ENCODE measurements around the gene NAAA. TPM values are rescaled to one million over a fixed set of nuclear protein-coding genes. Genes with fewer than 3 reads are reported as not detected.
"Not testable (repeated sequence)": the region's sequence is repeated elsewhere in the genome, so short reads cannot be mapped to it uniquely, and the experiment has no call there.

Gene NAAA
- total RNA-seq, result 10 to 100 TPM in 2 of 8 experiments, 1 to 10 TPM in 6; 2.7 to 54.6 (median 9.0) TPM

GRCh38 chr4:75940692-75941253 lies at the start of gene NAAA:
NAAA (minus strand) TSS chr4:75941013; CDS start chr4:75940949, 64 bp downstream.
- peak; percentile 76 to 86 (median 83) for ATAC-seq (replicated peaks in 6 of 8)
- 0 to 3% methylated on average over 5 to 7 of the region's 66 CpGs; no CpG with 5 or more reads in 8 of the 10 experiments for WGBS, 10 experiments
- in situ Hi-C loops (cut with MboI; ENCODE audit: low pct_unique_long_range_greater_than_20kb in 2 of 9, low sequenced_read_pairs in 9 of 9, unreplicated experiment in 9 of 9), result no loop called here
- Histone ChIP-seq H3K27ac (peak within 1 kb of the TSS in 1 of 2 donors; percentile 32), H3K4me3 (peak within 1 kb of the TSS; percentile 51 to 68 (median 64)), H3K4me1 (replicated peaks in 1 of 2) (no peaks in the 10 kb centered on the region)

GRCh38 chr4:75989846-75990528 lies 49.2 kb upstream of the NAAA start:
- in situ Hi-C loops (cut with MboI; ENCODE audit: low pct_unique_long_range_greater_than_20kb in 2 of 9, low sequenced_read_pairs in 9 of 9, unreplicated experiment in 9 of 9), result loop anchor here in 3 of 9 experiments (10.0 to 25.0 kb wide), 3 partner anchors 75 to 97 kb away; partner anchors contain the start of gene ART3 (in 1 of the 3)
- H3K27ac ChIP-seq, result peak overlapping the region; percentile 5 to 72
- ATAC-seq (replicated peaks in 6 of 8), result peak in 2 of 8 experiments; percentile 2 to 8

DNA sequence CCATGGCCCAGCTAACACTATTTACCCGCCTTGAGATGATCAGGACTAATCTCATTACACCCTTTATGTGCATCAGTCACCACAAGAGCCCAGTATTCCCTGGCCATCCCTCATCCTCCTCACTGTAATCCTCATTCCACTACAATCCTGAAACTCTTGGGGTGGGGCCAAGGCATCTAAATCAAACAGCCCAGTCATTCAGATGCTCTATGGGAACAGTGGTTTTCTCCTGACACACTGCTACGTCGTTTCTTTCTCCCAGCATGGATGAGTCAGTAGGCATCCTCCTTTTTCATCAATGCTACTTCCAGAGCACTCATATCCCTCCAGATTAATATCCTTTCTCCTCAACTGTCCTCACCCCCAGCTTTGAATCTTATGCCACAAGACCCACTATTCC lies 44.3 kb upstream of the NAAA start:
- H3K4me3 ChIP-seq, result no peak overlapping the region
- in situ Hi-C loops (cut with MboI; ENCODE audit: low pct_unique_long_range_greater_than_20kb in 2 of 9, low sequenced_read_pairs in 9 of 9, unreplicated experiment in 9 of 9), result loop anchor here in 1 of 9 experiments (25.0 kb wide), 1 partner anchor 102 kb away; no protein-coding TSS in a partner anchor
- peak in 3 of 8 experiments; percentile 34 to 90 (median 89) for ATAC-seq (replicated peaks in 6 of 8)
- WGBS, 10 experiments, result 21 to 100% (median 82%) methylated on average over 1 to 3 of the region's 3 CpGs; no CpG with 5 or more reads in 3 of the 10 experiments
- H3K4me1 ChIP-seq (replicated peaks in 1 of 2), result peaks cover 0 to 9% of the 10 kb centered on the region in 2 donors
- H3K27ac ChIP-seq, result no peak overlapping the region

More at GRCh38 chr4:75989846-75990528, 49.2 kb upstream of the NAAA start:
- peaks cover 4 to 9% of the 10 kb centered on the region in 2 donors for H3K4me1 ChIP-seq (replicated peaks in 1 of 2)
- peak overlapping the region; percentile 66 to 86 (median 69) for H3K4me3 ChIP-seq
- WGBS, 10 experiments, result 0 to 5% (median 2%) methylated on average over 4 to 18 of the region's 20 CpGs; no CpG with 5 or more reads in 1 of the 10 experiments

DNA sequence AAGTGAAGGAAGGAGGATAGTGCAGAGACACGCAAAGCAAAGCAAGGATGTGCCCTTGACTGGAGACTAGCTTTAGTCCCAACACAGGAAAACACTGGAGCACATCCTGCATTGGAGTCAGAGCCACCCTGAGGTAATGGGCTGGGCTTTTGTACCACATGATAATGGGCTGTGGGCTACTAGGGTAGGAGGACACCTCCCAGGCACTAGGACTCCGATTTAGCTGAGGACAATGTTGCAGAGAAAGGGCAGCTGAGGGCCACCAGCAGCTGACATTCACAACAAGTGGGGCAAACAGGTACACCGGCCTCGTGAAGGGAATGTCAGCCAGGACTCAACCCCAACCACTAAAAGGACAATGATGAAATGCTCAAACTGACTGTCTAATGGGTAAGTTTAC lies 39.8 kb upstream of the NAAA start:
- ATAC-seq (replicated peaks in 6 of 8), result no peak
- no peaks in the 10 kb centered on the region for H3K4me1 ChIP-seq (replicated peaks in 1 of 2)
- WGBS, 10 experiments, result 70 to 100% (median 100%) methylated on average over 1 to 3 of the region's 4 CpGs; no CpG with 5 or more reads in 1 of the 10 experiments
- in situ Hi-C loops (cut with MboI; ENCODE audit: low pct_unique_long_range_greater_than_20kb in 2 of 9, low sequenced_read_pairs in 9 of 9, unreplicated experiment in 9 of 9), result loop anchor here in 1 of 9 experiments (25.0 kb wide), 1 partner anchor 107 kb away; no protein-coding TSS in a partner anchor
- H3K27ac ChIP-seq, result no peak overlapping the region
- H3K4me3 ChIP-seq, result no peak overlapping the region

DNA sequence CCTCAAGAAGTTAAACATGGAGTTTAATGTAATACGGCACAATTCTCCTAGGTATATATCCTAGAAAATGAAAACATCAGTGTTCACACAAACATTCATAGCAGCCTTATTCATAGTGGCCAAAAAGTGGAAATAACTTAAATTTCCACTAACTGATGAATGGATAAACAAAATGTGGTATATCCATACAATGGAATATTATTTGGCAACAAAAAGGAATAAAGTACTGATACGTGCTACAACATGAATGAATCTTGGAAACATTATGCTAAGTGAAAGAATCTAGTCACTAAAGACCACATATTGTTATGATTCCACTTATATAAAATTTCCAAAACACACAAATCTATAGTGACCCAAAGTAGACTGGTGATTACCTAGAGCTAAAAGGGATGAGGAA lies 35.4 kb upstream of the NAAA start:
- Histone ChIP-seq H3K27ac (no peak overlapping the region), H3K4me1 (replicated peaks in 1 of 2) (no peaks in the 10 kb centered on the region), H3K4me3 (no peak overlapping the region)
- in situ Hi-C loops (cut with MboI; ENCODE audit: low pct_unique_long_range_greater_than_20kb in 2 of 9, low sequenced_read_pairs in 9 of 9, unreplicated experiment in 9 of 9), result loop anchor here in 1 of 9 experiments (25.0 kb wide), 1 partner anchor 111 kb away; no protein-coding TSS in a partner anchor
- whole genome bisulfite sequencing, 10 experiments, result 79 to 100% (median 100%) methylated on average over 1 to 2 of the region's 2 CpGs
- ATAC-seq (replicated peaks in 6 of 8), result no peak

DNA sequence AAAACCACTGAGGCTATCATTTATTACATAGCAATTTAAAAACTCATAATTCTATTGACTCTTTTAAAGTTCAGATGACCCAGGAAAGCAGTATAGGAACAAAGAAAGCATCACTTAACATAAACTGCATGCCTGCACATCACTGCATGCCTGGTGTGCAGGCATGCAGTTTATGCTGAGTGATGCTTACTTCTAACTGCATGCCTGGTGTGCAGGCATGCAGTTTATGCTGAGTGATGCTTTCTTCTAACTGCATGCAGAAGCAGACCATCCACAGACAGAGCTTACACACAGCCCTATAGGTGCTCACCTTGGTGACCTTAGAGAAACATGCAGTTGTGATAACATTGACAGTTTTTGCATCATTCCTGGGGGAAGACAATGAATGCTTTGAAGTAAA lies 33.0 kb upstream of the NAAA start:
- Histone ChIP-seq H3K4me3 (no peak overlapping the region), H3K27ac (no peak overlapping the region), H3K4me1 (replicated peaks in 1 of 2) (no peaks in the 10 kb centered on the region)
- ATAC-seq (replicated peaks in 6 of 8), result no peak
- in situ Hi-C loops (cut with MboI; ENCODE audit: low pct_unique_long_range_greater_than_20kb in 2 of 9, low sequenced_read_pairs in 9 of 9, unreplicated experiment in 9 of 9), result loop anchor here in 1 of 9 experiments (25.0 kb wide), 1 partner anchor 164 kb away; the partner anchor contains the start of gene NUP54

- no peak for ATAC-seq (replicated peaks in 6 of 8)
- WGBS, 10 experiments, result 64 to 100% (median 96%) methylated on average over 1 to 3 of the region's 3 CpGs
- Histone ChIP-seq H3K4me3 (no peak overlapping the region), H3K27ac (no peak overlapping the region), H3K4me1 (replicated peaks in 1 of 2) (no peaks in the 10 kb centered on the region)
- in situ Hi-C loops (cut with MboI; ENCODE audit: low pct_unique_long_range_greater_than_20kb in 2 of 9, low sequenced_read_pairs in 9 of 9, unreplicated experiment in 9 of 9), result loop anchor here in 1 of 9 experiments (25.0 kb wide), 1 partner anchor 169 kb away; the partner anchor contains the start of gene NUP54
These were observed 27.3 kb upstream of the NAAA start for GRCh38 chr4:75968084-75968483.

- WGBS, 10 experiments, result 0 to 100% (median 75%) methylated on average over 1 to 2 of the region's 2 CpGs; no CpG with 5 or more reads in 4 of the 10 experiments
- H3K4me3 ChIP-seq, result no peak overlapping the region
- H3K4me1 ChIP-seq (replicated peaks in 1 of 2), result no peaks in the 10 kb centered on the region
- H3K27ac ChIP-seq, result no peak overlapping the region
- ATAC-seq (replicated peaks in 6 of 8), result no peak
- in situ Hi-C loops (cut with MboI; ENCODE audit: low pct_unique_long_range_greater_than_20kb in 2 of 9, low sequenced_read_pairs in 9 of 9, unreplicated experiment in 9 of 9), result loop anchor here in 1 of 9 experiments (25.0 kb wide), 1 partner anchor 174 kb away; the partner anchor contains the start of gene NUP54
These were observed 22.7 kb upstream of the NAAA start for GRCh38 chr4:75963558-75963957.

- WGBS, 10 experiments, result 100% methylated on average over 1 of the region's 4 CpGs; no CpG with 5 or more reads in 9 of the 10 experiments
- ATAC-seq (replicated peaks in 6 of 8); H3K27ac ChIP-seq; H3K4me3 ChIP-seq; H3K4me1 ChIP-seq (replicated peaks in 1 of 2): not testable (repeated sequence)
- in situ Hi-C loops (cut with MboI; ENCODE audit: low pct_unique_long_range_greater_than_20kb in 2 of 9, low sequenced_read_pairs in 9 of 9, unreplicated experiment in 9 of 9), result loop anchor here in 1 of 9 experiments (25.0 kb wide), 1 partner anchor 175 kb away; the partner anchor contains the start of gene NUP54
These were observed 21.3 kb upstream of the NAAA start for GRCh38 chr4:75962072-75962471.

GRCh38 chr4:75958546-75958945 lies 17.7 kb upstream of the NAAA start:
- not testable (repeated sequence) for H3K4me3 ChIP-seq; H3K27ac ChIP-seq; H3K4me1 ChIP-seq (replicated peaks in 1 of 2); ATAC-seq (replicated peaks in 6 of 8)
- WGBS, 10 experiments, result 93 to 100% (median 100%) methylated on average over 1 to 6 of the region's 7 CpGs; no CpG with 5 or more reads in 3 of the 10 experiments
- in situ Hi-C loops (cut with MboI; ENCODE audit: low pct_unique_long_range_greater_than_20kb in 2 of 9, low sequenced_read_pairs in 9 of 9, unreplicated experiment in 9 of 9), result loop anchor here in 1 of 9 experiments (25.0 kb wide), 1 partner anchor 179 kb away; the partner anchor contains the start of gene NUP54

DNA sequence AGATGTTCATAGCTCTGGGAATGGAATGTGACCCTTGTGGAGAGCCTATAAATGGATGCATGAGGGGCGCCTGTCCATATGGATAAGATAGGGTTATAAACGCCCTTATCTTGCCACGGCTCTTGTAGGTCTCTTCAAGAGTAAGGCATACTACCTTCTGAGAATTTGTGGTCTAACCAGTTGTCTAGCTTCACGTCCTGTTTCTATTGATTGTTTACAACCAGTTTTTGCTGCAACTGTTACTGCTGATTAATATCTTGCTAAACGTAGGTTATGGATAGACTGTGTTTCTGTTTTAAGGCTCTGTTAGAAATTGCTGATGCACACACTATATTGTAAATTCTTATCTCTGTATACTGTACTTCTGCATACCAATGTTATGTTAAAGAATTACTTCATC lies 14.0 kb upstream of the NAAA start:
- H3K4me1 ChIP-seq (replicated peaks in 1 of 2); H3K4me3 ChIP-seq; ATAC-seq (replicated peaks in 6 of 8); H3K27ac ChIP-seq: not testable (repeated sequence)
- 88 to 100% (median 100%) methylated on average over 1 to 2 of the region's 5 CpGs; no CpG with 5 or more reads in 5 of the 10 experiments for WGBS, 10 experiments
- in situ Hi-C loops (cut with MboI; ENCODE audit: low pct_unique_long_range_greater_than_20kb in 2 of 9, low sequenced_read_pairs in 9 of 9, unreplicated experiment in 9 of 9), result loop anchor here in 1 of 9 experiments (25.0 kb wide), 1 partner anchor 182 kb away; the partner anchor contains the start of gene NUP54

DNA sequence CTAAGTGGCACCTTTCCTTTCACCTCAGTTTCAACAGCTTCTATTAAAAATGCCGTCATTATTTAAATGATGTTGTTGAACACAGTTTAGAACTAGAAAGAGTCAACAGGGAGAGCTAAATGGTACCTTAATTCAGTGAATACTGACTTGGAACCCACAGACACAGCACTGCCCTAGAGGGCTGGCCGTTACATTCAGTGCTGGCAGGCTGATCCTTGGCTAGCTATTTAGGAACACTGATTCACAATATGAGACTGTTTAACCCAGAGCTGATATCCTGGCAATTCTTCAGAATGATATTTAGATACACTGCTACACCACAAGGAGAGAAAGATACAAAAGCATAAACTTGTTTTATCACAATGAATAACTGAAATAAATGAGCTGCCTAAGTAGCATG lies 12.7 kb upstream of the NAAA start:
- Histone ChIP-seq H3K4me3 (no peak overlapping the region), H3K27ac (no peak overlapping the region), H3K4me1 (replicated peaks in 1 of 2) (no peaks in the 10 kb centered on the region)
- ATAC-seq (replicated peaks in 6 of 8), result no peak
- WGBS, 10 experiments, result 22 to 100% (median 73%) methylated on average over 1 to 2 of the region's 2 CpGs
- in situ Hi-C loops (cut with MboI; ENCODE audit: low pct_unique_long_range_greater_than_20kb in 2 of 9, low sequenced_read_pairs in 9 of 9, unreplicated experiment in 9 of 9), result loop anchor here in 1 of 9 experiments (25.0 kb wide), 1 partner anchor 184 kb away; the partner anchor contains the start of gene NUP54
